HepG2 (cell line): ENCODE results near the gene PLCB1.

Experiments used
- FIP1L1 ChIP-seq: fragments of 200-400 bp; formaldehyde crosslinking; IDR thresholded peaks from 2 replicates; pipeline ENCODE4 v1.6.1; 2018; ENCODE audit warnings: low read depth, mild to moderate bottlenecking, low read length, moderate library complexity, borderline replicate concordance; ENCODE audit not compliant: insufficient read depth
- JDP2 ChIP-seq: sonication (generic); formaldehyde crosslinking; IDR thresholded peaks from 2 replicates; pipeline ENCODE4 v1.8.1; 2022; ENCODE audit warnings: missing genetic modification reagents, borderline replicate concordance
- MAF1 ChIP-seq: sonication (generic); formaldehyde crosslinking; IDR thresholded peaks from 2 replicates; pipeline ENCODE4 v1.5.0; 2020; ENCODE audit warnings: missing genetic modification reagents, borderline replicate concordance
- NFATC3 ChIP-seq: sonication (generic); formaldehyde crosslinking; IDR thresholded peaks from 2 replicates; pipeline ENCODE4 v1.5.1; 2020; ENCODE audit warnings: mild to moderate bottlenecking, missing genetic modification reagents
- NFE2 ChIP-seq: sonication (generic); formaldehyde crosslinking; IDR thresholded peaks from 2 replicates; pipeline ENCODE4 v1.4.0; 2020; ENCODE audit warnings: missing genetic modification reagents
- NR1H2 ChIP-seq: sonication (generic); formaldehyde crosslinking; IDR thresholded peaks from 2 replicates; pipeline ENCODE4 v1.8.1; 2022; ENCODE audit warnings: low read depth, missing genetic modification reagents, borderline replicate concordance
- SAP130 ChIP-seq: IDR thresholded peaks from 2 replicates; pipeline ENCODE4 v1.6.1; 2016; ENCODE audit warnings: low read depth
- SUZ12 ChIP-seq: fragments of 150-350 bp; IDR thresholded peaks from 2 replicates; pipeline ENCODE4 v1.6.1; 2014; ENCODE audit warnings: low read depth, low read length
- TBL1XR1 ChIP-seq: fragments of 150-350 bp; IDR thresholded peaks from 2 replicates; pipeline ENCODE4 v1.6.1; 2014; ENCODE audit warnings: borderline replicate concordance, low read length; ENCODE audit not compliant: partially characterized antibody
- ZNF230 ChIP-seq: sonication (generic); formaldehyde crosslinking; IDR thresholded peaks from 2 replicates; pipeline ENCODE4 v1.4.0; 2020; ENCODE audit warnings: mild to moderate bottlenecking, missing genetic modification reagents
- TF ChIP-seq, protein P1 (sequence below): sonication (generic); formaldehyde crosslinking; IDR thresholded peaks from 2 replicates; pipeline ENCODE4 v1.4.0; 2020; ENCODE audit warnings: mild to moderate bottlenecking, missing genetic modification reagents

DNA sequence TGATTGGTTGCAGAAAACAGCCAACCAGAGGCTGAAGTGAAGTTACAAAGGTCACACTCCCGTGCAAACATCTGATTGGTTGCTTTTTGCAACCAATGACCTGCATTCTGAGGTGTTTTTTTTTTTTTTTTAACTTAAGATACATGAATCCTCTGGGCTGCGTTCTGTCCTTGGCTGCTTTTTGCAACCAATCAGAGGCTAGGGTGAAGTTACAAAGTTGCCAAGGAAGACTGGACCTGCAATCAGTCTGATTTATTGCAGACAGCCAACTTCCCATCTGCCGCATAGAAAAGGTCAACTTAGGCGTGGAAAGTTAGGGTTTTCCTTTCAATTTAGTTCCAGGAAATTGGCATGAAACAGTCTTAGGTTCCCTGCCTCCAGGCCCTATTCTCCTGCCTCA lies 292.9 kb downstream of the PLCB1 start:
- TF ChIP-seq NR1H2, result no peak
- no peak for TF ChIP-seq JDP2 (CRISPR knock-in tag)
- no peak for TF ChIP-seq MAF1
- TF ChIP-seq TBL1XR1, result no peak
- TF ChIP-seq, protein P1, sequence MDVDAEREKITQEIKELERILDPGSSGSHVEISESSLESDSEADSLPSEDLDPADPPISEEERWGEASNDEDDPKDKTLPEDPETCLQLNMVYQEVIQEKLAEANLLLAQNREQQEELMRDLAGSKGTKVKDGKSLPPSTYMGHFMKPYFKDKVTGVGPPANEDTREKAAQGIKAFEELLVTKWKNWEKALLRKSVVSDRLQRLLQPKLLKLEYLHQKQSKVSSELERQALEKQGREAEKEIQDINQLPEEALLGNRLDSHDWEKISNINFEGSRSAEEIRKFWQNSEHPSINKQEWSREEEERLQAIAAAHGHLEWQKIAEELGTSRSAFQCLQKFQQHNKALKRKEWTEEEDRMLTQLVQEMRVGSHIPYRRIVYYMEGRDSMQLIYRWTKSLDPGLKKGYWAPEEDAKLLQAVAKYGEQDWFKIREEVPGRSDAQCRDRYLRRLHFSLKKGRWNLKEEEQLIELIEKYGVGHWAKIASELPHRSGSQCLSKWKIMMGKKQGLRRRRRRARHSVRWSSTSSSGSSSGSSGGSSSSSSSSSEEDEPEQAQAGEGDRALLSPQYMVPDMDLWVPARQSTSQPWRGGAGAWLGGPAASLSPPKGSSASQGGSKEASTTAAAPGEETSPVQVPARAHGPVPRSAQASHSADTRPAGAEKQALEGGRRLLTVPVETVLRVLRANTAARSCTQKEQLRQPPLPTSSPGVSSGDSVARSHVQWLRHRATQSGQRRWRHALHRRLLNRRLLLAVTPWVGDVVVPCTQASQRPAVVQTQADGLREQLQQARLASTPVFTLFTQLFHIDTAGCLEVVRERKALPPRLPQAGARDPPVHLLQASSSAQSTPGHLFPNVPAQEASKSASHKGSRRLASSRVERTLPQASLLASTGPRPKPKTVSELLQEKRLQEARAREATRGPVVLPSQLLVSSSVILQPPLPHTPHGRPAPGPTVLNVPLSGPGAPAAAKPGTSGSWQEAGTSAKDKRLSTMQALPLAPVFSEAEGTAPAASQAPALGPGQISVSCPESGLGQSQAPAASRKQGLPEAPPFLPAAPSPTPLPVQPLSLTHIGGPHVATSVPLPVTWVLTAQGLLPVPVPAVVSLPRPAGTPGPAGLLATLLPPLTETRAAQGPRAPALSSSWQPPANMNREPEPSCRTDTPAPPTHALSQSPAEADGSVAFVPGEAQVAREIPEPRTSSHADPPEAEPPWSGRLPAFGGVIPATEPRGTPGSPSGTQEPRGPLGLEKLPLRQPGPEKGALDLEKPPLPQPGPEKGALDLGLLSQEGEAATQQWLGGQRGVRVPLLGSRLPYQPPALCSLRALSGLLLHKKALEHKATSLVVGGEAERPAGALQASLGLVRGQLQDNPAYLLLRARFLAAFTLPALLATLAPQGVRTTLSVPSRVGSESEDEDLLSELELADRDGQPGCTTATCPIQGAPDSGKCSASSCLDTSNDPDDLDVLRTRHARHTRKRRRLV (CRISPR knock-in tag), result no peak
- TF ChIP-seq NFE2 (CRISPR knock-in tag), result no peak
- TF ChIP-seq ZNF230 (CRISPR knock-in tag), result no peak
- no peak for TF ChIP-seq NFATC3 (CRISPR knock-in tag)
- TF ChIP-seq FIP1L1, result no peak
- no peak for TF ChIP-seq SUZ12
- no peak for TF ChIP-seq SAP130 (CRISPR knock-in tag)
